Right cardiac atrium (tissue), 5 donors: ENCODE measurements around the gene LRMDA. TPM values are rescaled to one million over a fixed set of nuclear protein-coding genes. Genes with fewer than 3 reads are reported as not detected.

Source experiments
- ATAC-seq, 2 donors: fragments of 200-7000 bp; cut with Tn5 transposase; one replicate each; pipeline versions ENCODE4 v1.8.0 to v1.9.1; 2020; ENCODE audit warnings: moderate library complexity in 2 of 2, mild to moderate bottlenecking in 1 of 2
- DNase-seq, 3 donors: peaks; one replicate each; pipeline ENCODE4 v3.0.0-alpha.2; 2020
- H3K27ac ChIP-seq: one replicate; pipeline ENCODE4 v1.5.1; 2013; ENCODE audit warnings: mild to moderate bottlenecking, low read length, control low read depth, moderate library complexity
- H3K27me3 ChIP-seq: one replicate; pipeline ENCODE4 v1.6.1; 2013; ENCODE audit not compliant: control insufficient read depth, insufficient read depth
- H3K4me1 ChIP-seq: one replicate; pipeline ENCODE4 v1.6.1; 2013; ENCODE audit warnings: low read length; ENCODE audit not compliant: control insufficient read depth, insufficient read depth
- H3K4me3 ChIP-seq: one replicate; pipeline ENCODE4 v1.5.1; 2013; ENCODE audit warnings: low read length, control low read depth
- H3K9me3 ChIP-seq: one replicate; pipeline ENCODE4 v1.6.1; 2013; ENCODE audit warnings: low read length; ENCODE audit not compliant: control insufficient read depth
- WGBS: extraction: QIAGEN DNeasy Blood & Tissue Kit; methylation state at CpG from one replicate; pipeline ENCODE4 v1.1.7; 2013; 5-methylcytosine and 5-hydroxymethylcytosine counted together
- intact Hi-C, 4 donors: fragments of 100-400 bp; cut with DNase I; formaldehyde crosslinking; loops; one replicate each; pipeline versions ENCODE4 v1.11.0 to v1.14.0; 2022 to 2023
- polyA plus RNA-seq: library from polyadenylated mRNA; stranded (reverse); fragments of 200-250 nt; gene quantifications from one replicate; pipeline ENCODE4 v1.2.3, GENCODE V29; 2013
- total RNA-seq, 4 donors: library from RNA; stranded (reverse); fragmentation: NEBNext Ultra II Directional; extraction: Animal tissue kit (Norgen Biotek cat#: 25700); gene quantifications; one replicate each; pipeline ENCODE4 v1.2.1, GENCODE V29; 2021
- donor health status: healthy with polysubstance abuse.
- donor health status: DM: no; HTN: yes; CAD: no.
- donor health status: DM: no; HTN: no; CAD: no.
- donor health status: DM: no; HTN: yes; CAD: no; lungs with severe emphysema.
- donor health status: DM: yes; HTN: yes; CAD: no.

The LRMDA gene
- total and polyA plus RNA-seq, 5 donors, result 42.7 to 97.9 (median 48.8) TPM

- H3K4me1 ChIP-seq, result peaks cover 2% of the 10 kb centered on the region
- ATAC-seq (peak; percentile 57 to 60), DNase-seq (no peak)
- H3K4me3 ChIP-seq, result no peak overlapping the region
- H3K27me3 ChIP-seq, result no peaks in the 10 kb centered on the region
- WGBS, result 66% methylated on average over 11 of the region's 11 CpGs
- intact Hi-C loops, result loop anchor here in 1 of 4 donors (10.0 kb wide), 1 partner anchor 189 kb away; no protein-coding TSS in a partner anchor
- H3K27ac ChIP-seq, result peak overlapping the region; percentile 37
- no peaks in the 10 kb centered on the region for H3K9me3 ChIP-seq
Measured at GRCh38 chr10:76115471-76116155, 684.2 kb downstream of the LRMDA start.

GRCh38 chr10:76116523-76116922, 685.1 kb downstream of the LRMDA start:
- Histone ChIP-seq H3K4me1 (peaks cover 2% of the 10 kb centered on the region), H3K27ac (no peak overlapping the region), H3K4me3 (no peak overlapping the region), H3K27me3 (no peaks in the 10 kb centered on the region), H3K9me3 (no peaks in the 10 kb centered on the region)
- DNase-seq (no peak), ATAC-seq (no peak)
- WGBS, result 78% methylated on average over 3 of the region's 3 CpGs
- intact Hi-C loops, result loop anchor here in 1 of 4 donors (10.0 kb wide), 1 partner anchor 188 kb away; no protein-coding TSS in a partner anchor

GRCh38 chr10:76117949-76118348, 686.5 kb downstream of the LRMDA start:
- ATAC-seq (no peak), DNase-seq (no peak)
- Histone ChIP-seq H3K4me1 (peaks cover 2% of the 10 kb centered on the region), H3K4me3 (no peak overlapping the region), H3K27me3 (no peaks in the 10 kb centered on the region), H3K9me3 (no peaks in the 10 kb centered on the region), H3K27ac (no peak overlapping the region)
- intact Hi-C loops, result loop anchor here in 1 of 4 donors (10.0 kb wide), 1 partner anchor 187 kb away; no protein-coding TSS in a partner anchor

- Histone ChIP-seq H3K4me1 (peaks cover 1% of the 10 kb centered on the region), H3K27ac (no peak overlapping the region), H3K27me3 (no peaks in the 10 kb centered on the region), H3K9me3 (no peaks in the 10 kb centered on the region), H3K4me3 (no peak overlapping the region)
- ATAC-seq, result no peak
- no peak for DNase-seq
- 90% methylated on average over 2 of the region's 2 CpGs for WGBS
- intact Hi-C loops, result loop anchor here in 1 of 4 donors (10.0 kb wide), 1 partner anchor 186 kb away; no protein-coding TSS in a partner anchor
Measured at GRCh38 chr10:76119036-76119435, 687.6 kb downstream of the LRMDA start.

GRCh38 chr10:76119515-76119914, 688.1 kb downstream of the LRMDA start:
- DNase-seq (no peak), ATAC-seq (no peak)
- intact Hi-C loops, result loop anchor here in 1 of 4 donors (10.0 kb wide), 1 partner anchor 185 kb away; no protein-coding TSS in a partner anchor
- WGBS, result 66% methylated on average over 1 of the region's 1 CpG
- Histone ChIP-seq H3K4me3 (no peak overlapping the region), H3K27ac (no peak overlapping the region), H3K4me1 (peaks cover 1% of the 10 kb centered on the region), H3K27me3 (no peaks in the 10 kb centered on the region), H3K9me3 (no peaks in the 10 kb centered on the region)

DNA sequence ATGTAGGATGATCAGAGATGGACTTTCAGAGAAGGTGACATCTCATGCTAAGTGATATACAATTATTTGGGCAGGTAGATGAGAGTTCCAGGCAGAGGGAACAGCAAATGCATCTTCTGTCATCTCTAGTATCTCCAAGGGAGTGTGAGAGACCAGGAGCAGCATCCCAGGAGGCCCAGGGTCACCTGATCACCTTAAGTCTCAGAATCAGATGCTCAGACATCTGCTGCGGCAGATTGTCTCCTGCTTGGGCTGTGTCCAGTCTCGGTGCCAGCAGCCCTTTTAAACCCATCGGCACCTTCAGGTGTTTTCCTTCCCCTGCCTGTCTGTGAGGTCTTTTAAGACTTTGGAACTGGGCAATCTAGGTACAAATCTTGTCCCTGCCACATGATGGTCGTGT, 690.6 kb downstream of the LRMDA start:
- Histone ChIP-seq H3K27ac (no peak overlapping the region), H3K4me1 (peaks cover 3% of the 10 kb centered on the region), H3K9me3 (no peaks in the 10 kb centered on the region), H3K27me3 (no peaks in the 10 kb centered on the region), H3K4me3 (no peak overlapping the region)
- ATAC-seq, result no peak
- intact Hi-C loops, result no loop called here
- 88% methylated on average over 4 of the region's 4 CpGs for WGBS
- no peak for DNase-seq

GRCh38 chr10:76124280-76124679, 692.9 kb downstream of the LRMDA start:
- H3K9me3 ChIP-seq, result no peaks in the 10 kb centered on the region
- WGBS, result 30% methylated on average over 1 of the region's 1 CpG
- H3K27me3 ChIP-seq, result no peaks in the 10 kb centered on the region
- H3K4me1 ChIP-seq, result peaks cover 3% of the 10 kb centered on the region
- DNase-seq (no peak), ATAC-seq (peak; percentile 64 to 83)
- no peak overlapping the region for H3K27ac ChIP-seq
- H3K4me3 ChIP-seq, result no peak overlapping the region
- intact Hi-C loops, result no loop called here

DNA sequence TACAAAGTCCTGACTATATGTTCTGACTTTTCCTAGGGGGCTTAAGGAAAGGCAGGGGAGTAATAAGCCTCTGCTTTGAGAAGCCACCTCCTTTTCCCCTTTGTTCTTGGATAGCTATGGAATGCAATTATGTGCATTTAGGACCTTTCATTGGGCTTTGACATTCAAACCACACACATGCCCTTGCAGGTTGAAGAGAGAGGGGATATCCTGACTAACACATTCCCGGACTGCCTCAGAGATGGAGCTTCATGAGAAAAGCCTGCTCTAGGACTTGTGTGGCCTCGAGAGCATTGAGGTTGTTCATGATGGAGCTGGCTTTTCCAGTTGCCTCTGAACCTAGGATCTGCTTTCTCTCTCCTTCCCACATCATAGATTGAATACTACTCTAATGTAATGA, 694.5 kb downstream of the LRMDA start:
- no peak overlapping the region for H3K27ac ChIP-seq
- no peak overlapping the region for H3K4me3 ChIP-seq
- DNase-seq (no peak), ATAC-seq (no peak)
- no peaks in the 10 kb centered on the region for H3K27me3 ChIP-seq
- intact Hi-C loops, result no loop called here
- no peaks in the 10 kb centered on the region for H3K9me3 ChIP-seq
- H3K4me1 ChIP-seq, result peaks cover 3% of the 10 kb centered on the region
- 94% methylated on average over 2 of the region's 2 CpGs for WGBS

DNA sequence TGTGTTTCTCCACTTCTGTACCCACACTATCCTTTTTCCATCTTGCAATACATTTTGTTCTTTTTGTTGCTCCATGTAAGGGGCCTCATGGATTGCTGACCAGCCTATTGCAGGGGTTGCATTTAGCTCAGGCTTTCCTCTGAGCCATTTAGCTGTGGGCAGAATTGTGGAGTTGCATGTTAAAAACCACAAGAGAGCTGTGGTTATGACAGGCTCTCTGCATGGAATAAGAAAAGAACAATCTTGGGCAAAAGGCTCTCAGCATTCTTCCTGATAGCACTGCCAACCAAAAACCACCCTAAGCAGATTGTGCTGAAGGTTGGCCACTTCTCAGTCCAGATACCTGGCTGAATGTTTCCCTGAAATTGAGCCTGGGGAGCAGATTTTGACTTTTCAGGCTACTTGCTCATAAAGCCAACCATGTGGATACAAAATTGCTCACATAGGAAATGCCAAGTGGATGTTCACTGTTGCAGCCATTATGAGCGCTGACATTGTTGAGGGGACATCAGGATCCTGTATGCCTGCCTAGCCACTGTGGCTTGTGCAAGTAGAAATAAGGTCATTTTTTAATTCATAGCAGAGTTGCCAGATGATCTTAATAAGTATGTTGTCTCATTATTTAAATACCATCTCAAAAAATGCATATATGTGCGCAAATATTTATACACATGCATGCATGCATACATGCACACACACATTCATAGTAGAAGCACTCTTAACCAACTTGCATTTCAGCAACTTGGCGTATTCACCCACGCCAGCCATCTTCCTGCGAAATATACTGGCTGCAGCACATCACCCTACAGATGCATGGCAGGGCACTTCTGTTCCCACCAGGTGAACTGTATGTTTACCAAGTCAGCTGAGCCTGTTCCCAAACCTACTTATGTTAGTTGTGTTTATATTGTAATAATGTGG, 695.4 kb downstream of the LRMDA start:
- no peak overlapping the region for H3K4me3 ChIP-seq
- H3K27ac ChIP-seq, result no peak overlapping the region
- H3K9me3 ChIP-seq, result no peaks in the 10 kb centered on the region
- intact Hi-C loops, result no loop called here
- peaks cover 3% of the 10 kb centered on the region for H3K4me1 ChIP-seq
- ATAC-seq (no peak), DNase-seq (no peak)
- WGBS, result 98% methylated on average over 5 of the region's 5 CpGs
- H3K27me3 ChIP-seq, result no peaks in the 10 kb centered on the region

GRCh38 chr10:76127984-76128589, 696.7 kb downstream of the LRMDA start:
- WGBS, result 67% methylated on average over 6 of the region's 6 CpGs
- DNase-seq, result peak in 1 of 3 donors; percentile 50
- H3K4me3 ChIP-seq, result no peak overlapping the region
- no peaks in the 10 kb centered on the region for H3K9me3 ChIP-seq
- H3K27me3 ChIP-seq, result no peaks in the 10 kb centered on the region
- ATAC-seq, result no peak
- intact Hi-C loops, result no loop called here
- no peak overlapping the region for H3K27ac ChIP-seq
- H3K4me1 ChIP-seq, result peaks cover 2% of the 10 kb centered on the region

DNA sequence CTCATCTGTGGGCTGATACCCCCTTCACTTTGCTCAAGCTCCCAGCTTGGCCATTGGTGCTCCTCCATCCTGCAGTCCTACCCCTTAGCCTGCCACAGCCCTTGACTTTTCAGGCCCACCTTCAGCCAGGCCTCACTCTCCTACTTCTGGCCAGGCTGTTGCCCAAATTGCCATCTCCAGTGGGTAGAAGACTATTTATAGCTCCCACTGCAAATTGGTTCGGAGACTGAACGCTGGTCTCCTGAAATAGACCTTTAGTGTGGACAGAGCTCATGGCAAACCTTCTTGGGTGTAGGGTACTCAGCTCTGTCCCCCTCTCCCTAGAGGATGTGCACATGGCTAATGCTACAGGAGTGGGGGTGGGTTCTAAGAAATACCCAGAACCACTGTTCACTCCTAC, 697.8 kb downstream of the LRMDA start:
- H3K4me1 ChIP-seq, result peaks cover 2% of the 10 kb centered on the region
- no peak for DNase-seq
- H3K4me3 ChIP-seq, result no peak overlapping the region
- H3K27me3 ChIP-seq, result no peaks in the 10 kb centered on the region
- ATAC-seq, result no peak
- 77% methylated on average over 2 of the region's 2 CpGs for WGBS
- H3K27ac ChIP-seq, result no peak overlapping the region
- intact Hi-C loops, result no loop called here
- no peaks in the 10 kb centered on the region for H3K9me3 ChIP-seq
